NCI-H187 treated with DMSO at 0.1 percent for 48 hours (cell line): ENCODE results near the gene RING1.

Experiments used
- DNase-seq: peaks from one replicate; lab custom pipeline; 2025; lab: John Stamatoyannopoulos, UW

Gene RING1

DNA sequence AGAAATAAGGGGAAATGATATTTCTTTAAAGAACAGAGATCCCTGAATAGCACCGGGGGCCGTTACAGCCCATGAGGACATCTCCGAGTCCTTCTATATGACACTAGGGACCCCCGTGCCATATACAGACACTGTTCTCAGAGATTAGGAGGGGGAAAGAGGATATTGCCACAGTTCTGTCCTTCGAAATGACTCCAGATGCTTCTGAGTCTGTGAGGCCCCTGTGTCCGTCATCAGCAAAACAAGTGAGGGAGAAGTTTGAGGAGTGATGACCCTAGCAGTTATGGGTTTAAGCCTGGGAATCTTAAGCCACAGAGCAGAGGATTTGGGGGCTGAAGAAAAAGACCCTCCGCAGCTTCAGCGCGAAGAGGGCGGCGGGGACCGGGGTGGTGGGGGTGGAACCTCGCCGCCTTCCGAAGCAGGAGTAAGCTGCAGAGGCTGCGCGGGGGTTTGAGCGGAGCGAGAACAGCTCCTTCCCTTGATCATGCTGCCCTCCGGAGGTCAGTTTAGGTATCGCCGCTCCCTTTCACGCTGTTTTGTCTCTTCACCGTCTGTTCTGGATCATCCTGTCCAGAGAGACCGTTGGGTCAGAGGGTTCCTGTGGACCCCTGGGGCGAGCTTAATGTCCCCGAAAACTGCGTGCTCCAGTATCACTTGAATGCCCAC, 39.8 kb downstream of the RING1 start:
- DNase-seq: peak; percentile 47

DNA sequence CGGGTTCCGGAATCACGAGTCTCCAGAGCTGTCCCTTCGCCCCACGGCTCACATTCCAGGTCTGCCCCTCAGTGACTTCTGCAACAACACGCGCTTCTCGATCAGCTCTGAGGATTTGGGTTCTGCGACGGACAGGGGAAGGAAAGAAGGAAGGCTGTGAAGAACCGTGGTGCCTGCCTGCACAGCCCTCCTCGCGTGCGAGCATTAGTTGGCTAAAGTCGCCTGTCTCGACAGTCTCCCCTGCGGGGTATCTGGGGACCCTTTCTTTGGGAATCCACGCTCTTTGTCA, 40.3 kb downstream of the RING1 start:
- no peak for DNase-seq

GRCh38 chr6:33248932-33249731, 40.8 kb downstream of the RING1 start:
- peak; percentile 94 for DNase-seq

- DNase-seq: no peak
These were observed 41.7 kb downstream of the RING1 start for GRCh38 chr6:33249732-33250630.

DNA sequence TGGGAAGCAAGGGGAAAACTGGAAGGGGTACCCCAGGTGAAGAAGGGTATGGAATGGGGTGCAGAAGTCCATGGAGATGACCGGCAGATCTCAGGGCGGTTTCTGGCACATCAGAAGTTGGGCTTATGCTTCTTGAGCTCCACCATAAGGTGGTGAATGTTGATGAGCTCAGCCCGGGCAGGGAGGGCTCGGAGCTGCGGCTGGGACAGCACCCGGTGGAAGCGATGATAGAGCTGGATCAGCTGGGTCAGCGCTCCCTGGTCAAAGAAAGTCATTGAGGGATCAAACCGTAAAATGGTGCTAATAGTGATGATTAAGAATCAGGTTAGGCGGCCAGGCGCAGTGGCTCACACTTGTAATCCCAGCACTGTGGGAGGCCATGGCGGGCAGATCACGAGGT, 42.4 kb downstream of the RING1 start:
- no peak for DNase-seq

DNA sequence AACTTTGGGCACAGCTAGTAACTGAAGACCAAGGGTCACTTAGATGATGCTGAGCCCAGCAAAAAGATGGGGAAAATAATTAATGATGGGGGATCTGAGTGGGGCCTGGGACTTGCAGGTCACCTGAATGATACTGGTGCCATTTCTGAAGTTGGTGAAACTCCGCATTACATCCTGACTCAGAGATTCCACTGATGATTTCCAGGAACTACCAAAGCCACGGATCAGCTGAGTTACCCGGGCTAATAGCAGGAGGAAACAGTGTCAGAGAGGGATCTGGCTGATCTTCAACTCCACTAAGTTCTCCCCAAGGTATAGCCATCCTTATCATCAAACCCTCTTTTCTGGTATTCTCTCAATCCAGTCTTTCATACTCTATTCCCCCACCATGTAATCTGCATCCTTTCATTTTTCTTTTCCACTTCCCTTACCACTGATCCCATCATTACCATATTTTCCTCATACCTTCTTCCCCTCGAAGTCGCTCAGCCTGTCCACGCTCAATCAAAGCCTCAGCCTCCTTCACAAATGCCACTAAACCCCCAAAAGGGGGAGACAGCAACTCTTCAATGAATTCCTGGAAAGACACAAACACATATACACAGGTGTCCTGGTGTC, 43.2 kb downstream of the RING1 start:
- DNase-seq: no peak

DNA sequence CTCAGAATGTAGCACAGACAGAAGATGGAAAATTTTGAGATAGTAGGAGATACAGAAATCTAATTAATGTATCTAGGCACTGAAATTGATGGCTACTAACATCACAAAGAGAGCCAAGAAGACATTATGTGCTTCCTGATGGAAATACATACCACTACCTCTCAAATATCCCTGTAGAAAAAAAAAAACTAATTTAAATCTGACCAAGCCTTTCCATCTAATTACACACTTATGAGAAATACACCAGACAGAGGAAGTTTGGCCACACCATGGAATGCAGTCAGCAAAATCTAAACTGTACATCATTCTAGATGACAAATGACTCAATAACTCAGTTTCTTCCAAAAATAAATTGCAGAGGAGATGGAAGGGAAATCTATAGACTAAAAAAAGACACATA, 44.5 kb downstream of the RING1 start:
- DNase-seq: no peak

DNA sequence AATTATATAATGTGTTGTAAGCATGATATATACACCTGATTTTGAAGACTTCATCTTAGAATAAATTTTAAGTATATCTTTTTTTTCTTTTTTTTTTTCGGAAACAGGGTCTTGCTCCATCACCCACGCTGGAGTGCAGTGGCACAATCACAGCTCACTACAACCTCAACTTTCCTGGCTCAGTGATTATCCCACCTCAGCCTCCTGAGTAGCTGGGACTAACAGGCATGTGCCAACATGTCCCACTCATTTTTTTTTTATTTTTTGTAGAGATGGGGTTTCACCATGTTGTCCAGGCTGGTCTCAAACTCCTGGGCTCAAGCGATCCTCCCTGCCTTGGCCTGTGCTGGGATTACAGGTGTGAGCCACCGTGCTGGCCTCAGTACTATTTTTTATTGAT, 46.3 kb downstream of the RING1 start:
- no peak for DNase-seq

DNA sequence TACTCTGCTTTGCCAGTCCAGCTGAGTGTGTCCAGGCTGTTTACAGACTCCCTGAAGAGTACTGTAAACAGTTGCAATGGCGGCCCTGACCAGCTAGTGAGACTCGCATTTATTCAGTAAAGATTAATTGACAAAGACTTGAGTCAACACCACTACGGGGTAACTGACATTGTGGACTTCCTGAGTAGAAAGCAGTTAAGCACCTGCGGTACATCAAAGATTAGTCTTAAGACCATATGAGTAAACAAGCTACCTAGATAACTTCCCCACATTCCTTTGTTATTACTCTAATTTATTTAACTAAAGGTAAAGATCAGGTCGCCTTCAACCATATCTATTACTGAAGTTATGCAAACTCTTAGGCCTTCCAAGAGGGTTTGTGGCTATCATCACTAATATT, 50.7 kb downstream of the RING1 start:
- no peak for DNase-seq
